ENCODE measurements around the gene KDM2A. TPM values are rescaled to one million over a fixed set of nuclear protein-coding genes. Genes with fewer than 3 reads are reported as not detected.
"Not testable (repeated sequence)": the region's sequence is repeated elsewhere in the genome, so short reads cannot be mapped to it uniquely, and the experiment has no call there.

Gene KDM2A
- total RNA-seq, 2 donors from 2014 or later = 50.3 to 97.6 TPM

DNA sequence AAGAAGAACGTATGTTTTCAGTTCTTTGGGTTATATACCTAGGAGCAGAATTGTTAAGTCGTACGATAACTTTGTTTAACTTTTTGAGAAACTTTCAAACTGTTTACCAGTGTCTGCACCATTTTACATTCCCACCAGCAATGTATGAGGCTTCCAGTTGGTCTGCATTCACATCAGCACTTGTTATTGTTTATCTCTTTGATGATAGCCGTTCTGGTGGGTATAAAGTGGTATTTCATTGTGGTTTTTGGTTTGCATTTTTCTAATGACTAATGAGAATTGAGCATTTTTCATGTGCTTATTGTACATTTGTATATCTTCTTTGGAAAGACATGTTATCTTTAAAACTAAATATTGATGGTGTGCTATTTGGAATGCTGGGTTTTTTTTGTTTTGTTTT lies 59.8 kb downstream of the KDM2A start:
- no peak overlapping the region for H3K4me3 ChIP-seq
- no peak for DNase-seq (ENCODE audit: low spot score)
- no peak overlapping the region for H3K27ac ChIP-seq
- no peaks in the 10 kb centered on the region for H3K27me3 ChIP-seq (replicated peaks; ENCODE audit: insufficient read depth)
- no peaks in the 10 kb centered on the region for H3K36me3 ChIP-seq
- H3K9me3 ChIP-seq = no peaks in the 10 kb centered on the region
- intact Hi-C loops (cut with DNase I) = no loop called here
- WGBS = 79% methylated on average over 4 of the region's 4 CpGs
- TF ChIP-seq POLR2AphosphoS5 (IDR thresholded peaks at IDR 0.05) = no peak
- TF ChIP-seq CTCF (IDR thresholded peaks at IDR 0.05) = no peak
- TF ChIP-seq POLR2A (IDR thresholded peaks at IDR 0.05) = no peak
- H3K4me1 ChIP-seq (replicated peaks) = no peaks in the 10 kb centered on the region

GRCh38 chr11:67179892-67180490 lies 60.9 kb downstream of the KDM2A start:
- Histone ChIP-seq H3K27ac (no peak overlapping the region), H3K4me3 (no peak overlapping the region), H3K4me1 (replicated peaks) (no peaks in the 10 kb centered on the region), H3K27me3 (replicated peaks; ENCODE audit: insufficient read depth) (no peaks in the 10 kb centered on the region), H3K36me3 (no peaks in the 10 kb centered on the region), H3K9me3 (no peaks in the 10 kb centered on the region)
- WGBS = 69% methylated on average over 5 of the region's 5 CpGs
- DNase-seq (ENCODE audit: low spot score) = no peak
- intact Hi-C loops (cut with DNase I) = no loop called here
- no peak for TF ChIP-seq POLR2AphosphoS5 (IDR thresholded peaks at IDR 0.05)
- no peak for TF ChIP-seq CTCF (IDR thresholded peaks at IDR 0.05)
- TF ChIP-seq POLR2A (IDR thresholded peaks at IDR 0.05) = no peak

DNA sequence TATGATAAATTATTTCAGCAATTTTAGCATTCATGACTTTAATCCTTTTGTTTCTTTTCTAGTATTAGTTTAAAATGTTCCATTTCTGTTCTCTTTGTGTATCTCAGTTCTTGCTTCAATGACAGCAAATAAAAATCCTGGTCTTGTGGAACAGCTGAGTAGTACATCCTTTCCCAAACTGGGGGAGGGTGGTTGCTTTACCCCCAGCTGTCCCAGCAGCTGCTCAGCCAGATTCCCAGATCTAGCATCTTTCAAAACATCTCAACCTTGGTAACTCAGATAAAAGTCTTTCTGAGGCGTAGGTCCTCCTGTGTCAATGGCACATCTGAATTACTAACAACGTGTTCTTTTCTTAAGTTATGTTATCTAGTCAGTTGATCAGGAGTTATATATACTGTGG lies 75.0 kb downstream of the KDM2A start:
- H3K27me3 ChIP-seq (replicated peaks; ENCODE audit: insufficient read depth) = no peaks in the 10 kb centered on the region
- no peak overlapping the region for H3K27ac ChIP-seq
- no peaks in the 10 kb centered on the region for H3K9me3 ChIP-seq
- TF ChIP-seq POLR2A (IDR thresholded peaks at IDR 0.05) (no peak), CTCF (IDR thresholded peaks at IDR 0.05) (no peak), POLR2AphosphoS5 (IDR thresholded peaks at IDR 0.05) (no peak)
- H3K4me3 ChIP-seq = no peak overlapping the region
- H3K36me3 ChIP-seq = no peaks in the 10 kb centered on the region
- WGBS = 75% methylated on average over 2 of the region's 2 CpGs
- intact Hi-C loops (cut with DNase I) = no loop called here
- no peak for DNase-seq (ENCODE audit: low spot score)
- no peaks in the 10 kb centered on the region for H3K4me1 ChIP-seq (replicated peaks)

DNA sequence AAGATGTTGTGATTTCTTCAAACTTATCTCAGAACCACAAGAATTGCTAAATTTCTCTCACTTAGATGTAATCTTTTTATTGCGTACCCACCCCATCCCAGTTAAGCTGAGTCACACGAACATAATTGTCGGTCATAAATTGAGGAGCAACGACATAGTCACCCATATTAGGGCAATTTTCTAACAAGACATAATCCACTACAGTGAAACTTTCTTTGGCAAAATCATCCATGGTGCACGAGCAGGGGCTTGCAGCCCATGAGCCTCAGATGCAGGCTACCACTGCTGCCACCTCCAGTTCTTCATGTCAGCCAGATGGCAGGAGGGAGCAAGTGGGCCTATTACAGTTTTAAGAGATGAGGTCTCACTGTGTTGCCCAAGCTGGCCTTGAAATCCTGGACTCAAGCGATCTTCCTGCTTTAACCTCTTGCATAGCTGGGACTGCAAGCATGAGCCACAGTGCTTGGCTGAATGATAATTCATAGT lies 77.0 kb downstream of the KDM2A start:
- Histone ChIP-seq H3K27ac (no peak overlapping the region), H3K4me1 (replicated peaks) (no peaks in the 10 kb centered on the region), H3K36me3 (no peaks in the 10 kb centered on the region), H3K4me3 (no peak overlapping the region), H3K27me3 (replicated peaks; ENCODE audit: insufficient read depth) (no peaks in the 10 kb centered on the region), H3K9me3 (no peaks in the 10 kb centered on the region)
- intact Hi-C loops (cut with DNase I) = no loop called here
- TF ChIP-seq POLR2AphosphoS5 (IDR thresholded peaks at IDR 0.05) (no peak), POLR2A (IDR thresholded peaks at IDR 0.05) (no peak), CTCF (IDR thresholded peaks at IDR 0.05) (no peak)
- DNase-seq (ENCODE audit: low spot score) = no peak
- 58% methylated on average over 6 of the region's 6 CpGs for WGBS

DNA sequence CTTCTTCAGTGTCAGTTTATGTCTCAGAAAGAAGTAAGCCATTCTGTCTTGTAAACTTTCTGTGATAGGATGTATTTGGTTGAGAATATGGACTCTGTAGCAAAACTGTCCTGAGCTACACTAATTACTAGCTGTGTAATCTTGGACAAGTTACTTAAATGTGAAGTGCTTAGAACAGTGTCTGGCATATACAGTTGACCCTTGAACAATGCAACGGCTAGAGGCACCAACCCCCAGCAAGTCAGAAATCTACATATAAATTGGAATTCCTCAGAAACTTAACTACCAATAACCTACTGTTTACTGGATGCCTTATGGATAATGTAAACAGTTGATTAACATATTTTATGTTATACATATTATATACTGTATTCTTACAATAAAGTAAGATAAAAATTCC lies 78.5 kb downstream of the KDM2A start:
- no peak overlapping the region for H3K4me3 ChIP-seq
- no peaks in the 10 kb centered on the region for H3K27me3 ChIP-seq (replicated peaks; ENCODE audit: insufficient read depth)
- H3K27ac ChIP-seq = no peak overlapping the region
- TF ChIP-seq CTCF (IDR thresholded peaks at IDR 0.05) = no peak
- TF ChIP-seq POLR2A (IDR thresholded peaks at IDR 0.05) = no peak
- no peak for TF ChIP-seq POLR2AphosphoS5 (IDR thresholded peaks at IDR 0.05)
- intact Hi-C loops (cut with DNase I) = no loop called here
- H3K4me1 ChIP-seq (replicated peaks) = no peaks in the 10 kb centered on the region
- no peaks in the 10 kb centered on the region for H3K36me3 ChIP-seq
- no peaks in the 10 kb centered on the region for H3K9me3 ChIP-seq
- no peak for DNase-seq (ENCODE audit: low spot score)
- WGBS = 69% methylated on average over 1 of the region's 1 CpG

- H3K36me3 ChIP-seq; H3K27ac ChIP-seq; H3K4me1 ChIP-seq (replicated peaks); DNase-seq (ENCODE audit: low spot score); H3K27me3 ChIP-seq (replicated peaks; ENCODE audit: insufficient read depth); H3K9me3 ChIP-seq; intact Hi-C loops (cut with DNase I); H3K4me3 ChIP-seq: not testable (repeated sequence)
- WGBS = 89% methylated on average over 3 of the region's 3 CpGs
Measured at GRCh38 chr11:67198781-67199180, 79.7 kb downstream of the KDM2A start.

Measured in prostate gland (tissue), 2 donors.